ENCODE measurements around the gene PDK2.

The PDK2 gene

DNA sequence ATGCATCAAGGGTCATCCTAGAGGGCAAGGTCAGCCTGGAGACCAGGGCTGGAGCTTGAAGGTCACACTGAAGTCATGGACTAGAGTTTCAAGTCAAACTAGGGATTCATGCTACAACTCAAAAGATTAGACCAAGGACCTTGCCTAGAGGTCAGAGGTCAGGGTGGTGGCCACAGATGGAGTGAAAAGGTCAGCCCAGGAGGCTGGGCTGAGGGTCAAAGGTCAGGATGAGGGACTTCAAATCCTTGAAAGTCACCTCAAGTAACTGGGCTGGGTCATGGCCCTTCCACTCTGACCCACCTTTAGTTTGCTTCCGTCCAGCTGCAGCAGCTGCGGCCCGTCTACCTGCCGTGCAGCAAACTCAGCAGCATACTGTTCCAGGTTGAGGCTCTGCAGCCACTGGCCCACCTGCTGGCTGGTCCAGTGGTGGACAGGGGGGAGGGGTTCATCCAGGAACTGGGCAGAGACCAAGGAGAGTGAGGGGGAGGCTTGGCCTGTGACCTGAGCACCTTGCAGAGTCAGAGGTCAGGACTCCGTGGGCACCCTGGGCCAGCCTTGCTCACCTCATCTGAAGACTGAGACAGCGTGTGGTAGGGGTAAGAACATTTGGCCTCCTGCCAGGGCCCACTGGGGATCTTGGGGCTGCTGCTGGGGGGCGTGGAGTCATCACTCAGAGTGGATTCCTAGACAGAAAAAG lies 18.6 kb downstream of the PDK2 start:
- H3K4me2 ChIP-seq (ENCODE audit: low read length), result no peak overlapping the region
- peaks cover 5% of the 10 kb centered on the region for H3K36me3 ChIP-seq (ENCODE audit: insufficient read depth, low read length)
- no peaks in the 10 kb centered on the region for H3K9me3 ChIP-seq (replicated peaks; ENCODE audit: low read length)
- peaks cover 19% of the 10 kb centered on the region for H3K27me3 ChIP-seq (ENCODE audit: control insufficient read depth, insufficient read depth, low read length)
- no peak overlapping the region for H3K4me3 ChIP-seq (ENCODE audit: low read length)
- H3K9ac ChIP-seq (ENCODE audit: low read depth, low read length), result no peak overlapping the region
- H3K4me1 ChIP-seq (ENCODE audit: control insufficient read depth, insufficient read depth, low read length), result peaks cover 7% of the 10 kb centered on the region

DNA sequence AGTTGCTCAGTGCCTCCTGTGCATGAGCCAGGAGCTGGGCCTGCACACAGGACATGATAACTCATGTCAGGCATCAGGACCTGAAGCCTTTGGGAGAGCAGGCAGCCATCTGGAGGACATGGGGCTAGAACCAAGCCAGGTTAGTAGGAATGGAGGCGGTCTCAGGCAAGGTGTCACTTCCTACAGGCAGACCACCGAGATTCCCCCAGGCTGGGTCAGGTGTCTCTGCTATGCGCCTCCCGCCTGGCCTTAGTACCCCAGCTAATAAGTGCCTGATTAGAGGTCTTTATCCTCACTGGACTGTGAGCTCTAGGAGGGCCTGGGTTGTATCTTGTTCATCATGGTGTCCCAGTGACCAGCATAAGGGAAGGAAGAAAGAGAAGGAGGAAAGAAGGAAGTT lies 19.2 kb downstream of the PDK2 start:
- Histone ChIP-seq H3K4me2 (ENCODE audit: low read length) (no peak overlapping the region), H3K4me3 (ENCODE audit: low read length) (no peak overlapping the region), H3K27me3 (ENCODE audit: control insufficient read depth, insufficient read depth, low read length) (peaks cover 25% of the 10 kb centered on the region), H3K4me1 (ENCODE audit: control insufficient read depth, insufficient read depth, low read length) (peaks cover 7% of the 10 kb centered on the region), H3K9me3 (replicated peaks; ENCODE audit: low read length) (no peaks in the 10 kb centered on the region), H3K9ac (ENCODE audit: low read depth, low read length) (no peak overlapping the region), H3K36me3 (ENCODE audit: insufficient read depth, low read length) (peaks cover 5% of the 10 kb centered on the region)

DNA sequence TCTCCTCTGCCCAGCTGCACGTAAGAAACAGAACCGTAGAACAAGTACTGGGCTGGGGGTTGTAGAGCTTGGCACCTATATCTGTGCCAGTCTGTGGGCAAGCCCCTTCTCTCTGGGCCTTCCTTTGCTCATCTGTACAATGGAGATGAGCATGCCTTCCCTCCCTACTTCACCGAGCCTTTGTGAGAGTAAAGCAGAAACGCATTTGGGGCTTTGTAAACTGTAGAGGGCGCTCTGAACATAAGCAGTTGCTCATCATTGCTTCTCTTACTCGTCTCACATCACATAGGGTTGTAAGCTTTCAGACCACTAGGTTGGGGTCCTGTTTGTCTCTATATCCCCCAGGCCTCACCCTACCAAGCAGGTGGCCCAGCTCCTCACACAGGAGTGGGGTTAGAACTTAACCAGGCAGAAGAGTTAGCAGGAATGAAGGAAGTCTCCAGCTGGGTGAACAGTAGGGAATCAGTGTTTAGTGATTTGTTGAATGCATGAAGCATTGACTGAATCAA lies 19.8 kb downstream of the PDK2 start:
- Histone ChIP-seq H3K27me3 (ENCODE audit: control insufficient read depth, insufficient read depth, low read length) (peaks cover 30% of the 10 kb centered on the region), H3K9ac (ENCODE audit: low read depth, low read length) (no peak overlapping the region), H3K4me3 (ENCODE audit: low read length) (no peak overlapping the region), H3K36me3 (ENCODE audit: insufficient read depth, low read length) (peaks cover 1% of the 10 kb centered on the region), H3K9me3 (replicated peaks; ENCODE audit: low read length) (no peaks in the 10 kb centered on the region), H3K4me1 (ENCODE audit: control insufficient read depth, insufficient read depth, low read length) (peaks cover 7% of the 10 kb centered on the region), H3K4me2 (ENCODE audit: low read length) (no peak overlapping the region)

DNA sequence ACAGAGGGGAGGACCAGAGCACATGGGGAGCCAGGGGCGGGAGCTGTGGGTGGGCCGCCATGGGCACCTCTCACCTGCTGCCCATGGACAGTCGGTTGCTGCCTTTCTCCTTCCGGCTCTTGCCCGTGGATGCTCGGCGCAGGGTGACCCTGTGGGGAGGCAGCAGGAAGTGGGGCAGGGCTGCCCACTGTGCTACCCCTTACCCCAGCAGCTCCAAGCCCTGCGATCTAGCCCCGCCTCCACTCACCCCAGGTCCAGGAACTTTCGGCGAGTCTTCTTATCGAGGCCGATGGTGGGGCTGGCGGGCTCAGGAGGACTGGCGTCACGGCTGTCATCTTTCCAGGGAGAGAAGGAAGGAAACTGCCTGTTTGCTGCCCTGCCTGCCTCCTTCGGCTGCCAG lies 20.6 kb downstream of the PDK2 start:
- Histone ChIP-seq H3K4me3 (ENCODE audit: low read length) (no peak overlapping the region), H3K36me3 (ENCODE audit: insufficient read depth, low read length) (no peaks in the 10 kb centered on the region), H3K4me2 (ENCODE audit: low read length) (no peak overlapping the region), H3K9ac (ENCODE audit: low read depth, low read length) (no peak overlapping the region), H3K9me3 (replicated peaks; ENCODE audit: low read length) (no peaks in the 10 kb centered on the region), H3K4me1 (ENCODE audit: control insufficient read depth, insufficient read depth, low read length) (peaks cover 7% of the 10 kb centered on the region), H3K27me3 (ENCODE audit: control insufficient read depth, insufficient read depth, low read length) (peaks cover 39% of the 10 kb centered on the region)

DNA sequence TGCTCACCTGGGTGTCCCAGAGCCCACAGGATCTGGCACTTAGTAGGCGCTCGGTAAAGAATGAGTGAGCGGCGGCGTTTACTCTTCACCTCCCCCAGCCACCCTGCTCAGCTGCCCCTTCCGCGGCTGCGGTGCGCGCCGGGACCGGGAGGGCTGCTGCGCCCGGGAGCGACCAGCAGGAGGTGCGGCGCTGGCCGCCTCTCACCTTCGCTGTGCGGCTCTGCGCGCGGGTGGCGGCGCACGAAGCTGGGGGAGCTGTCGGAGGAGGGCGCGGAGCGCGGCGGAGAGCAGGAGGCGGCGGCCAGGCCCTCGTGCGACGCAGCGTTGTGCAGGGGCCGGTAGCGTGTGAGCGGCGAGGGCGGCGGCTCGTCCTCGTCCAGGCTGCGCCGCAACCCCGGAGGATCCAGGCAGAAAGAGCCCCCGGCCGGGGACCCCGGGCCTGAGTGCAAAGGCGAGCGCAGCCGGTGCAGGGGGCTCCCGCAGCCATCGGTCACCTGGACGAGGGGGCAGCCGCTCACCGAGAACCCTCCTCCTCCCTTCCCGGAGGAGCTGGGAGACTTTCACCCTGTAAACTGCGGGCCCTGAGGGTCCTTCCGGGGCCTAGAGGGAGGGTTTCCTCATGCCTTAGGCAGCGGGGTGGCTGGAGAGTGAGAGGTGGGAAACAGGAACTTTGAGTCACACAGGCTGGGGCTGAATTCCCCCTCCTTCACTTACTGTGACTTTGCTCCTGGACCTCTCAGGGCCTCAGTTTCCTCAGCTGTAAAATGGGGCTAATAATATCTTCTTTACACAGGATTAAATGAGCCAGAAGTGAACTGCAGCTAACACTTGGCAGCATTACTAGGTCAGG lies 22.3 kb downstream of the PDK2 start:
- Histone ChIP-seq H3K36me3 (ENCODE audit: insufficient read depth, low read length) (no peaks in the 10 kb centered on the region), H3K27me3 (ENCODE audit: control insufficient read depth, insufficient read depth, low read length) (peaks cover 46% of the 10 kb centered on the region), H3K9ac (ENCODE audit: low read depth, low read length) (no peak overlapping the region), H3K4me1 (ENCODE audit: control insufficient read depth, insufficient read depth, low read length) (peaks cover 7% of the 10 kb centered on the region), H3K9me3 (replicated peaks; ENCODE audit: low read length) (no peaks in the 10 kb centered on the region), H3K4me2 (ENCODE audit: low read length) (peak overlapping the region; percentile 77), H3K4me3 (ENCODE audit: low read length) (peak overlapping the region; percentile 45)

DNA sequence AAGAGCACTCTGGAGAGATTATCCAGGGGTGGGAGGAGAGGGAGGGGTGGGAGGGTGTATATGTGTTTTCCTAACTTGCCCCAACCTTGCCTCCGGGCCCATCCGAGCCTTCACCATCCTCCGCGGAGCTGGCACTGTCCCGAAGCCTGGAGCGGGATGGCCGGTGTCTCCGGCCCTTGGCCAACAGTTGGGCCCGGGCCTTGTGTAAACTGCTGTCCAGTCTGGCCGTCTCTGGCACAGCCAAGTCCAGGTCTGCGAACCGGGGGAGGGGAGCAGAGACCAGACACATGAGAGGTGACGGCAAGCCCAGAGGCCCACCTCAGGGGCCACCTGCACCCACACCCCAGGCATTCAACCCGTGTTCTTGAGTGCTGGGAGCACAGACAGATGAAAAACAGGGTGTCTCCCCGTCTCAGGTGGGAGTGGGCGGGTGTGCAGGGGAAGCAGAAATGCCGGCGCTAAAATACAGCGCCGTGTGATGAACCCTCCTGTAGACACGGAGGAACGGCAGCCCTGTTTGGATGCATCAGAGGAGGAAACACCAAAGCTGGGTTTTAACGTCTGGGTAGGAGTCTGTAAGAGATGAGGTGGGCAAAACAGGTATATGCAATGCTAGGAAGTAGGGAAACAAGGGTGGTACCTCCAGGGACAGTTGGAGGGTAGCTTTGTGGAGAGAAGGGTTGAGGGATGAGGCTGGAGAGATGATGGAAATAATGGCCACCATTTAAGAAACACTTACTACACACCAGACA lies 23.1 kb downstream of the PDK2 start:
- Histone ChIP-seq H3K4me3 (ENCODE audit: low read length) (no peak overlapping the region), H3K9me3 (replicated peaks; ENCODE audit: low read length) (no peaks in the 10 kb centered on the region), H3K9ac (ENCODE audit: low read depth, low read length) (no peak overlapping the region), H3K4me1 (ENCODE audit: control insufficient read depth, insufficient read depth, low read length) (peaks cover 7% of the 10 kb centered on the region), H3K27me3 (ENCODE audit: control insufficient read depth, insufficient read depth, low read length) (peaks cover 53% of the 10 kb centered on the region), H3K36me3 (ENCODE audit: insufficient read depth, low read length) (no peaks in the 10 kb centered on the region), H3K4me2 (ENCODE audit: low read length) (no peak overlapping the region)

DNA sequence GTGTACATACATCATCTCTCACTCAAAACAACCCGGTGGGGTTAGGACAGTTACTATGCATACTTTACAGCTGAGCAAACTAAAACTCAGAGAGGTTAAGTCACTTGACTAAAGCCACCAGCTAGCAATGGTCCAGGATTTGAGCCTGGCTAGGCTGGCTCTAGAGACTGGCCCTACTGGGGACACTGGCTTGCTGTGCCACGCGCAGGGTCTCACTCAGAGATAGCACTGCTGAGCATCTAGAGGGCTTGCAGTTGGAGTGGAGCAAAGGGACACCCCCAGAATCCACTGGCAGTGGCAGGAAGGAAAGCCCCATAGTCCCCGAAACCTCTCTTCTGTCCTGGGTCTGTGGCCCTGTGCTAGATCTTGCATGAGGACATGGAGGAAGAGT lies 23.7 kb downstream of the PDK2 start:
- Histone ChIP-seq H3K4me3 (ENCODE audit: low read length) (no peak overlapping the region), H3K9ac (ENCODE audit: low read depth, low read length) (no peak overlapping the region), H3K27me3 (ENCODE audit: control insufficient read depth, insufficient read depth, low read length) (peaks cover 54% of the 10 kb centered on the region), H3K4me2 (ENCODE audit: low read length) (no peak overlapping the region), H3K9me3 (replicated peaks; ENCODE audit: low read length) (no peaks in the 10 kb centered on the region), H3K4me1 (ENCODE audit: control insufficient read depth, insufficient read depth, low read length) (peaks cover 7% of the 10 kb centered on the region), H3K36me3 (ENCODE audit: insufficient read depth, low read length) (no peaks in the 10 kb centered on the region)

DNA sequence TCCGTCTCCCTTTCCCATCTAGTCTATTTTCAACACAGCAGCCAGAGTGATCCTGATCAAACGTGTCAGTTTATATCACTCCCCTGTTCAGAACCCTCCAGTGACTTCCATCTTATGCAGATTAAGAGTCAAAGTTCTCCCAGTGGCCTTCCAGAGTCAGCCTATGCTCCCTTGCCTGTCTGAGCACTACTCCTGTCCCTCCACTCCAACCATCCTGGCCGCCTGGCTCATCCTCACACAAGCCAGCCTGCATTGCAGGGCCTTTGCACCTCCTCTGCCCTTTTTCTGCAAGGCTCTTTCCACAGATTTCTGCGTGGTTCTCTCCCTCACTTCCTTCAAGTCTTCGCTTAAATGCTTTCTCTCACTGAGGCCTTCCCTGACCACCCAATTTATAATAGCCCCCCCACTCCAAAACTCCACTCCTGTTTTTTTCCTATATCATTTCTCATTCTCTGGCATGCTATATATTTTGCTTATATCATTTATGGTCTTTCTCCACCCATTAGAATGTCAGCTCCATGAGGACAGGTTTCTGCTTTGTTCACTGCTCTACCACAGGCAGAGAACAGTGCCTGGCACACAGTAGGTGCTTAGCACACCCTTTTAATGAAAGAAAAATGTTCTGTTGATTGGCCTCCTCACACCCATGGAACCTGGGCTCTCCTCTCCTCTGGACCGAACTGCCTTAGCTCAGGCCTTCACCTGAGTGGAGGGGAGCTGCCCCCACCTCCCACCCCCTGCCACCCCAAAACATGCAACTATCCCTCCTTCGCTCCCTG lies 25.5 kb downstream of the PDK2 start:
- peaks cover 7% of the 10 kb centered on the region for H3K4me1 ChIP-seq (ENCODE audit: control insufficient read depth, insufficient read depth, low read length)
- no peaks in the 10 kb centered on the region for H3K36me3 ChIP-seq (ENCODE audit: insufficient read depth, low read length)
- H3K4me3 ChIP-seq (ENCODE audit: low read length), result no peak overlapping the region
- peaks cover 54% of the 10 kb centered on the region for H3K27me3 ChIP-seq (ENCODE audit: control insufficient read depth, insufficient read depth, low read length)
- H3K9ac ChIP-seq (ENCODE audit: low read depth, low read length), result no peak overlapping the region
- no peaks in the 10 kb centered on the region for H3K9me3 ChIP-seq (replicated peaks; ENCODE audit: low read length)
- no peak overlapping the region for H3K4me2 ChIP-seq (ENCODE audit: low read length)

DNA sequence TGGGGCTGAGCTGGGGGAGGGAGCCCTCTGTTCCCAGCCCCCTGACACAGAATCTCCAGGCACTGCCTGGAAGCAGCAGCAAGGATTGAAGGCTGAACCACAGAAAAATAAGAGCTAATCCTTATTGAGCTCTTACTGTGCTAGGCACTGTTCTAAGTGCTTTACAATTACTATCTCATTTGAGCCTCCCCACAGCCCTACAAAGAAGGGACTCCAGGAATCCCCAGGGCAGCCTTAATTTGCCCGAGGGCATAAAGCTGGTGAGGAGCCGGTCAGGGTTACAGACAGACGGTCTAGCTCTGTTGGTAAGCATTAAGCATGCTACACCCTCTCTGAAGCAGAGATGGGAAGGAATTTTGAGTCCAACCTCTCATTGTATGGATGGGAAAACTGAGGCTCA lies 27.8 kb downstream of the PDK2 start:
- no peaks in the 10 kb centered on the region for H3K4me1 ChIP-seq (ENCODE audit: control insufficient read depth, insufficient read depth, low read length)
- peaks cover 44% of the 10 kb centered on the region for H3K27me3 ChIP-seq (ENCODE audit: control insufficient read depth, insufficient read depth, low read length)
- no peaks in the 10 kb centered on the region for H3K36me3 ChIP-seq (ENCODE audit: insufficient read depth, low read length)
- no peaks in the 10 kb centered on the region for H3K9me3 ChIP-seq (replicated peaks; ENCODE audit: low read length)
- no peak overlapping the region for H3K4me2 ChIP-seq (ENCODE audit: low read length)
- H3K4me3 ChIP-seq (ENCODE audit: low read length), result no peak overlapping the region
- H3K9ac ChIP-seq (ENCODE audit: low read depth, low read length), result no peak overlapping the region

DNA sequence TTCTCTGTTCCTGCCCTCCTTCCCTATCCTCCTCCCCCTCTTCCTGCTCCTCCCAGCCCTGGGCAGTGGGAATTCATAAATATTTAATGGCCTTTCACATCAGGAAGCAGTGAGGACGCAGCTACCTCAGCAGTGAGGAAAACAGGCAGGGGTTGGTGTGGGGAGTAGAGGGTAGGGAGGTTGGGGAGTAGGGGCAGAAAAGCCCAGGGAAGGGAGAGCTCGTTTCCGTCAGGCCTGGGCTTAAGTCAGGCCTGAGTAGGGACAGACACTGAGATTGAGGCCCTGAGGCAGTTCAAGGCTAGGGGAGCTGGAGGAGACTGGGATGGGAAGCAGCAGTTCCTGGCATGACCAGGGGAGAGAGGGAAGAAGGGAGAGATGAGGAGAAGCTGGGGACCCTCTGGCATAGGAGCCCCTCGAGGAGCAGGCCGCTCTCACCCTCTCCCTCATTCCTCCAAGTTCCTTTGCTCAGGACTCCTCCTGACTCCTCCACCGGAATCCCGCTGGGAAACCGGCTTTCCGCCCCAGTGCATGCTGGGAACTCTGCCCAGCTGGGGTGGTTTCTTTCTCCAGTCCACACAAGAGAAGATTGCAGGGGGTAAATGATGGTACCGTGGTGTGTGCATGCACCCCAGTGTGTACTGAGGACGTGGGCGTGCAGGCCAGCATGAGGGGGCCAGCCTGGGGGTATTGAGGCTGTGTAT lies 28.6 kb downstream of the PDK2 start:
- H3K27me3 ChIP-seq (ENCODE audit: control insufficient read depth, insufficient read depth, low read length), result peaks cover 37% of the 10 kb centered on the region
- no peak overlapping the region for H3K9ac ChIP-seq (ENCODE audit: low read depth, low read length)
- no peak overlapping the region for H3K4me3 ChIP-seq (ENCODE audit: low read length)
- H3K9me3 ChIP-seq (replicated peaks; ENCODE audit: low read length), result no peaks in the 10 kb centered on the region
- no peaks in the 10 kb centered on the region for H3K36me3 ChIP-seq (ENCODE audit: insufficient read depth, low read length)
- H3K4me2 ChIP-seq (ENCODE audit: low read length), result peak overlapping the region; percentile 16
- no peaks in the 10 kb centered on the region for H3K4me1 ChIP-seq (ENCODE audit: control insufficient read depth, insufficient read depth, low read length)
